ENCODE measurements around the gene IGSF1. TPM values are rescaled to one million over a fixed set of nuclear protein-coding genes. Genes with fewer than 3 reads are reported as not detected.

The IGSF1 gene
- total RNA-seq, 1 experiment from 2014 or later = 0.08 TPM

DNA sequence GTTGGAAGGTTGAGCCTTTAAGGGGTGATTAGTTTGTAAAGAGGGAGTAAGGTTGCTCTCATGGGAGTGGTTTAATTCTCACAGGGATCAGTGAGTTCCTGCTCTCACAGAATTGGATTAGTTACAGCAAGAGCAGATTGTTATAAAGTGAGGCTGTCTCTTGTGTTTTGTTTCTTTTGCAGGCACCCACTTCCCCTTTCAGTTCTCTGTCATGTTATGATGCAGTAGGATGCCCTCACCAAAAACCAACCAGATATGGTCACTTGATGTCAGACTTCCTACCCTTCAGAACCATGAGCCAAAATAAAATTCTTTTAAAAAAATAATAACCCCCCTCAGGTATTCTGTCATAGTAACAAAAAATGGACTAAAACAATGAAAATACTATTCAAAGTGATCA is 19.9 kb upstream of the IGSF1 start:
- Histone ChIP-seq H3K4me3 (ENCODE audit: low read depth in 2 of 2, low read length in 2 of 2) (no peak overlapping the region), H3K9me3 (ENCODE audit: control insufficient read depth, insufficient read depth, low read depth, low read length) (no peaks in the 10 kb centered on the region), H3K27ac (ENCODE audit: low read length) (no peak overlapping the region), H3K27me3 (ENCODE audit: control insufficient read depth, insufficient read depth, low read length) (no peaks in the 10 kb centered on the region), H3K4me1 (ENCODE audit: control insufficient read depth, insufficient read depth, low read length) (no peaks in the 10 kb centered on the region), H3K36me3 (ENCODE audit: control insufficient read depth, insufficient read depth, low read length) (no peaks in the 10 kb centered on the region)
- intact Hi-C loops (cut with micrococcal nuclease; ENCODE audit: unreplicated experiment) = no loop called here
- BruUV-seq (replicated peaks) = no TSS peak
- POLR2A ChIA-PET = no interaction called here
- CTCF ChIA-PET = no interaction called here
- no peak for TF ChIP-seq TCF7L2 (IDR thresholded peaks at IDR 0.05; ENCODE audit: low read depth, low read length)
- in situ Hi-C loops (cut with HindIII; ENCODE audit: low pct_unique_long_range_greater_than_20kb, low sequenced_read_pairs) = no loop called here
- no peak for ATAC-seq
- no peak for DNase-seq (ENCODE audit: low read depth, low spot score)

- Histone ChIP-seq H3K27ac (ENCODE audit: low read length) (no peak overlapping the region), H3K4me3 (ENCODE audit: low read depth in 2 of 2, low read length in 2 of 2) (no peak overlapping the region), H3K9me3 (ENCODE audit: control insufficient read depth, insufficient read depth, low read depth, low read length) (no peaks in the 10 kb centered on the region), H3K27me3 (ENCODE audit: control insufficient read depth, insufficient read depth, low read length) (no peaks in the 10 kb centered on the region), H3K4me1 (ENCODE audit: control insufficient read depth, insufficient read depth, low read length) (no peaks in the 10 kb centered on the region), H3K36me3 (ENCODE audit: control insufficient read depth, insufficient read depth, low read length) (no peaks in the 10 kb centered on the region)
- ATAC-seq (no peak), DNase-seq (ENCODE audit: low read depth, low spot score) (no peak)
- BruUV-seq (replicated peaks) = no TSS peak
- in situ Hi-C loops (cut with HindIII; ENCODE audit: low pct_unique_long_range_greater_than_20kb, low sequenced_read_pairs) (no loop called here), intact Hi-C loops (cut with micrococcal nuclease; ENCODE audit: unreplicated experiment) (no loop called here)
- ChIA-PET CTCF (no interaction called here), POLR2A (no interaction called here)
- TF ChIP-seq TCF7L2 (IDR thresholded peaks at IDR 0.05; ENCODE audit: low read depth, low read length) (no peak), SIN3A (IDR thresholded peaks at IDR 0.05; ENCODE audit: borderline replicate concordance, insufficient read depth, low read depth, low read length) (no peak), POLR2AphosphoS5 (IDR thresholded peaks at IDR 0.05; ENCODE audit: low read depth, low read length) (no peak)
- TF ChIP-seq, protein P1, sequence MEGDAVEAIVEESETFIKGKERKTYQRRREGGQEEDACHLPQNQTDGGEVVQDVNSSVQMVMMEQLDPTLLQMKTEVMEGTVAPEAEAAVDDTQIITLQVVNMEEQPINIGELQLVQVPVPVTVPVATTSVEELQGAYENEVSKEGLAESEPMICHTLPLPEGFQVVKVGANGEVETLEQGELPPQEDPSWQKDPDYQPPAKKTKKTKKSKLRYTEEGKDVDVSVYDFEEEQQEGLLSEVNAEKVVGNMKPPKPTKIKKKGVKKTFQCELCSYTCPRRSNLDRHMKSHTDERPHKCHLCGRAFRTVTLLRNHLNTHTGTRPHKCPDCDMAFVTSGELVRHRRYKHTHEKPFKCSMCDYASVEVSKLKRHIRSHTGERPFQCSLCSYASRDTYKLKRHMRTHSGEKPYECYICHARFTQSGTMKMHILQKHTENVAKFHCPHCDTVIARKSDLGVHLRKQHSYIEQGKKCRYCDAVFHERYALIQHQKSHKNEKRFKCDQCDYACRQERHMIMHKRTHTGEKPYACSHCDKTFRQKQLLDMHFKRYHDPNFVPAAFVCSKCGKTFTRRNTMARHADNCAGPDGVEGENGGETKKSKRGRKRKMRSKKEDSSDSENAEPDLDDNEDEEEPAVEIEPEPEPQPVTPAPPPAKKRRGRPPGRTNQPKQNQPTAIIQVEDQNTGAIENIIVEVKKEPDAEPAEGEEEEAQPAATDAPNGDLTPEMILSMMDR (IDR thresholded peaks at IDR 0.05) = no peak
- TF ChIP-seq, protein P2, sequence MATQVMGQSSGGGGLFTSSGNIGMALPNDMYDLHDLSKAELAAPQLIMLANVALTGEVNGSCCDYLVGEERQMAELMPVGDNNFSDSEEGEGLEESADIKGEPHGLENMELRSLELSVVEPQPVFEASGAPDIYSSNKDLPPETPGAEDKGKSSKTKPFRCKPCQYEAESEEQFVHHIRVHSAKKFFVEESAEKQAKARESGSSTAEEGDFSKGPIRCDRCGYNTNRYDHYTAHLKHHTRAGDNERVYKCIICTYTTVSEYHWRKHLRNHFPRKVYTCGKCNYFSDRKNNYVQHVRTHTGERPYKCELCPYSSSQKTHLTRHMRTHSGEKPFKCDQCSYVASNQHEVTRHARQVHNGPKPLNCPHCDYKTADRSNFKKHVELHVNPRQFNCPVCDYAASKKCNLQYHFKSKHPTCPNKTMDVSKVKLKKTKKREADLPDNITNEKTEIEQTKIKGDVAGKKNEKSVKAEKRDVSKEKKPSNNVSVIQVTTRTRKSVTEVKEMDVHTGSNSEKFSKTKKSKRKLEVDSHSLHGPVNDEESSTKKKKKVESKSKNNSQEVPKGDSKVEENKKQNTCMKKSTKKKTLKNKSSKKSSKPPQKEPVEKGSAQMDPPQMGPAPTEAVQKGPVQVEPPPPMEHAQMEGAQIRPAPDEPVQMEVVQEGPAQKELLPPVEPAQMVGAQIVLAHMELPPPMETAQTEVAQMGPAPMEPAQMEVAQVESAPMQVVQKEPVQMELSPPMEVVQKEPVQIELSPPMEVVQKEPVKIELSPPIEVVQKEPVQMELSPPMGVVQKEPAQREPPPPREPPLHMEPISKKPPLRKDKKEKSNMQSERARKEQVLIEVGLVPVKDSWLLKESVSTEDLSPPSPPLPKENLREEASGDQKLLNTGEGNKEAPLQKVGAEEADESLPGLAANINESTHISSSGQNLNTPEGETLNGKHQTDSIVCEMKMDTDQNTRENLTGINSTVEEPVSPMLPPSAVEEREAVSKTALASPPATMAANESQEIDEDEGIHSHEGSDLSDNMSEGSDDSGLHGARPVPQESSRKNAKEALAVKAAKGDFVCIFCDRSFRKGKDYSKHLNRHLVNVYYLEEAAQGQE (IDR thresholded peaks at IDR 0.05; ENCODE audit: insufficient read depth in 1 of 2, low read depth in 2 of 2, low read length in 1 of 2) = no peak
Observed at GRCh38 chrX:131306601-131307000, 17.5 kb upstream of the IGSF1 start.

GRCh38 chrX:131305926-131306325 is 16.8 kb upstream of the IGSF1 start:
- POLR2A ChIA-PET = no interaction called here
- BruUV-seq (replicated peaks) = no TSS peak
- Histone ChIP-seq H3K36me3 (ENCODE audit: control insufficient read depth, insufficient read depth, low read length) (no peaks in the 10 kb centered on the region), H3K4me3 (ENCODE audit: low read depth in 2 of 2, low read length in 2 of 2) (no peak overlapping the region), H3K27ac (ENCODE audit: low read length) (no peak overlapping the region), H3K27me3 (ENCODE audit: control insufficient read depth, insufficient read depth, low read length) (no peaks in the 10 kb centered on the region), H3K4me1 (ENCODE audit: control insufficient read depth, insufficient read depth, low read length) (no peaks in the 10 kb centered on the region), H3K9me3 (ENCODE audit: control insufficient read depth, insufficient read depth, low read depth, low read length) (no peaks in the 10 kb centered on the region)
- TF ChIP-seq POLR2AphosphoS5 (IDR thresholded peaks at IDR 0.05; ENCODE audit: low read depth, low read length) (no peak), SIN3A (IDR thresholded peaks at IDR 0.05; ENCODE audit: borderline replicate concordance, insufficient read depth, low read depth, low read length) (no peak), TCF7L2 (IDR thresholded peaks at IDR 0.05; ENCODE audit: low read depth, low read length) (no peak)
- TF ChIP-seq, protein P2 (IDR thresholded peaks at IDR 0.05; ENCODE audit: insufficient read depth in 1 of 2, low read depth in 2 of 2, low read length in 1 of 2) = no peak
- TF ChIP-seq, protein P1 (IDR thresholded peaks at IDR 0.05) = no peak
- intact Hi-C loops (cut with micrococcal nuclease; ENCODE audit: unreplicated experiment) (no loop called here), in situ Hi-C loops (cut with HindIII; ENCODE audit: low pct_unique_long_range_greater_than_20kb, low sequenced_read_pairs) (no loop called here)
- DNase-seq (ENCODE audit: low read depth, low spot score) = no peak
- CTCF ChIA-PET = no interaction called here
- no peak for ATAC-seq

Measured in Panc1 (cell line).